Measurements from ENCODE around the gene DALRD3. TPM values are rescaled to one million over a fixed set of nuclear protein-coding genes. Genes with fewer than 3 reads are reported as not detected.

DALRD3 gene
- total RNA-seq, 1 donor = 39.1 TPM

- H3K27me3 ChIP-seq (ENCODE audit: insufficient read depth, low read length) = no peaks in the 10 kb centered on the region
- H3K4me2 ChIP-seq (ENCODE audit: insufficient read depth, low read length) = no peak overlapping the region
- H4K20me1 ChIP-seq (ENCODE audit: insufficient read depth, low read length) = peaks cover 2% of the 10 kb centered on the region
- H3K4me1 ChIP-seq (ENCODE audit: insufficient read depth, low read length) = no peaks in the 10 kb centered on the region
- H3K9me3 ChIP-seq (ENCODE audit: low read depth, low read length) = no peaks in the 10 kb centered on the region
- no peak for DNase-seq (ENCODE audit: insufficient read length, low spot score, missing footprints)
- peaks cover 66% of the 10 kb centered on the region for H3K36me3 ChIP-seq (ENCODE audit: insufficient read depth, low read length)
- no peak overlapping the region for H3K4me3 ChIP-seq (ENCODE audit: insufficient read depth, low read length)
- no peak overlapping the region for H2AFZ ChIP-seq (ENCODE audit: low read length)
- no peak overlapping the region for H3K27ac ChIP-seq (ENCODE audit: low read depth, low read length)
- no peak for TF ChIP-seq CTCF (IDR thresholded peaks at IDR 0.05; ENCODE audit: extremely low read depth, low read depth, low read length)
- H3K79me2 ChIP-seq (ENCODE audit: insufficient read depth, low read length) = no peaks in the 10 kb centered on the region
Observed at GRCh38 chr3:48983096-48983495, 35.3 kb downstream of the DALRD3 start.

GRCh38 chr3:48982686-48983085, 35.7 kb downstream of the DALRD3 start:
- Histone ChIP-seq H3K4me2 (ENCODE audit: insufficient read depth, low read length) (no peak overlapping the region), H3K4me3 (ENCODE audit: insufficient read depth, low read length) (no peak overlapping the region), H2AFZ (ENCODE audit: low read length) (no peak overlapping the region), H3K79me2 (ENCODE audit: insufficient read depth, low read length) (no peaks in the 10 kb centered on the region), H3K4me1 (ENCODE audit: insufficient read depth, low read length) (no peaks in the 10 kb centered on the region), H4K20me1 (ENCODE audit: insufficient read depth, low read length) (peaks cover 2% of the 10 kb centered on the region), H3K9me3 (ENCODE audit: low read depth, low read length) (no peaks in the 10 kb centered on the region), H3K36me3 (ENCODE audit: insufficient read depth, low read length) (peaks cover 70% of the 10 kb centered on the region), H3K27ac (ENCODE audit: low read depth, low read length) (no peak overlapping the region), H3K27me3 (ENCODE audit: insufficient read depth, low read length) (no peaks in the 10 kb centered on the region)
- DNase-seq (ENCODE audit: insufficient read length, low spot score, missing footprints) = no peak
- TF ChIP-seq CTCF (IDR thresholded peaks at IDR 0.05; ENCODE audit: extremely low read depth, low read depth, low read length) = no peak

GRCh38 chr3:48982016-48982415, 36.4 kb downstream of the DALRD3 start:
- H3K27me3 ChIP-seq (ENCODE audit: insufficient read depth, low read length) = no peaks in the 10 kb centered on the region
- no peak for TF ChIP-seq CTCF (IDR thresholded peaks at IDR 0.05; ENCODE audit: extremely low read depth, low read depth, low read length)
- no peaks in the 10 kb centered on the region for H3K9me3 ChIP-seq (ENCODE audit: low read depth, low read length)
- H3K4me2 ChIP-seq (ENCODE audit: insufficient read depth, low read length) = no peak overlapping the region
- no peak overlapping the region for H3K27ac ChIP-seq (ENCODE audit: low read depth, low read length)
- no peaks in the 10 kb centered on the region for H3K4me1 ChIP-seq (ENCODE audit: insufficient read depth, low read length)
- peaks cover 2% of the 10 kb centered on the region for H4K20me1 ChIP-seq (ENCODE audit: insufficient read depth, low read length)
- no peak overlapping the region for H3K4me3 ChIP-seq (ENCODE audit: insufficient read depth, low read length)
- peaks cover 73% of the 10 kb centered on the region for H3K36me3 ChIP-seq (ENCODE audit: insufficient read depth, low read length)
- no peak for DNase-seq (ENCODE audit: insufficient read length, low spot score, missing footprints)
- no peaks in the 10 kb centered on the region for H3K79me2 ChIP-seq (ENCODE audit: insufficient read depth, low read length)
- no peak overlapping the region for H2AFZ ChIP-seq (ENCODE audit: low read length)

DNA sequence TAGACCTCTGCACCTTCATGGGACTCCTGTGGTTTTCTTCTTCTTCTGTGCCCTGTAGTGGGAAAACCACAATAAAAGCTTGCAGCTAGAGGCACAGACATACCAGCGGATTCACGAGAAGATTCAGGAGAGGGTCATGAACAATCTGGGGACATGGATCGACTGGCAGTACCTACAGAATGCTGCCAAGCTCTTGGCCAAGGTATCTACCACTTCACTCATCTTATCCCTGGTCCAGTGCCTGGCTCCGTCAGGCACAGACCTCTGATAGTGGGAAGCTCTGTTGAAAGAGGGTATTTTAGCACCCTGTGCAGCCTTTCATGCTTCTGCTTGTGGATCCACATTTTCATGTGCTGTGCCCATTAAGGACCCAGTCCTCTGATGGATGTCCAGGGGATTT, 38.1 kb downstream of the DALRD3 start:
- Histone ChIP-seq H3K4me1 (ENCODE audit: insufficient read depth, low read length) (no peaks in the 10 kb centered on the region), H3K4me2 (ENCODE audit: insufficient read depth, low read length) (no peak overlapping the region), H3K9me3 (ENCODE audit: low read depth, low read length) (no peaks in the 10 kb centered on the region), H2AFZ (ENCODE audit: low read length) (no peak overlapping the region), H4K20me1 (ENCODE audit: insufficient read depth, low read length) (peaks cover 2% of the 10 kb centered on the region), H3K4me3 (ENCODE audit: insufficient read depth, low read length) (no peak overlapping the region), H3K27me3 (ENCODE audit: insufficient read depth, low read length) (no peaks in the 10 kb centered on the region), H3K27ac (ENCODE audit: low read depth, low read length) (no peak overlapping the region), H3K36me3 (ENCODE audit: insufficient read depth, low read length) (peaks cover 80% of the 10 kb centered on the region), H3K79me2 (ENCODE audit: insufficient read depth, low read length) (no peaks in the 10 kb centered on the region)
- no peak for DNase-seq (ENCODE audit: insufficient read length, low spot score, missing footprints)
- no peak for TF ChIP-seq CTCF (IDR thresholded peaks at IDR 0.05; ENCODE audit: extremely low read depth, low read depth, low read length)

All from osteoblast (primary cell).